SW 1271 (cell line): ENCODE results near the gene PTPRCAP.

Experiments
- DNase-seq, 2 experiments: peaks; one replicate each; lab custom pipeline; 2025; lab: John Stamatoyannopoulos, UW

PTPRCAP gene

GRCh38 chr11:67465189-67465510, 27.7 kb upstream of the PTPRCAP start:
- no peak for DNase-seq

GRCh38 chr11:67464411-67465188, 27.1 kb upstream of the PTPRCAP start:
- peak; percentile 85 to 89 for DNase-seq

GRCh38 chr11:67463680-67464410, 26.4 kb upstream of the PTPRCAP start:
- peak; percentile 64 to 81 for DNase-seq

GRCh38 chr11:67463186-67463585, 25.7 kb upstream of the PTPRCAP start:
- DNase-seq, result no peak

- DNase-seq, result no peak
Measured at GRCh38 chr11:67458266-67458665, 20.8 kb upstream of the PTPRCAP start.

- DNase-seq, result no peak
Measured at GRCh38 chr11:67457453-67457852, 20.0 kb upstream of the PTPRCAP start.

GRCh38 chr11:67456068-67456705, 18.7 kb upstream of the PTPRCAP start:
- DNase-seq, result no peak

- DNase-seq, result no peak
Measured at GRCh38 chr11:67455054-67455453, 17.6 kb upstream of the PTPRCAP start, which contains the start of gene CABP4. Gene CABP4 (plus strand): TSS chr11:67455354. CDS start chr11:67455424, 70 bp downstream.

GRCh38 chr11:67453816-67454732, 16.6 kb upstream of the PTPRCAP start:
- no peak for DNase-seq

- no peak for DNase-seq
Measured at GRCh38 chr11:67452141-67452952, 14.9 kb upstream of the PTPRCAP start, which contains the start of gene GPR152. Gene GPR152 (minus strand): TSS chr11:67452729. CDS start chr11:67452724, 5 bp downstream.

- no peak for DNase-seq
Measured at GRCh38 chr11:67451658-67451976, 14.1 kb upstream of the PTPRCAP start.

- DNase-seq, result no peak
Measured at GRCh38 chr11:67450796-67451657, 13.5 kb upstream of the PTPRCAP start.

GRCh38 chr11:67449116-67449844, 11.8 kb upstream of the PTPRCAP start:
- DNase-seq, result no peak

GRCh38 chr11:67448220-67448609, 10.7 kb upstream of the PTPRCAP start:
- DNase-seq, result no peak

- no peak for DNase-seq
Measured at GRCh38 chr11:67445515-67445914, 8.0 kb upstream of the PTPRCAP start.

- no peak for DNase-seq
Measured at GRCh38 chr11:67442504-67443404, 5.3 kb upstream of the PTPRCAP start.

- DNase-seq, result no peak
Measured at GRCh38 chr11:67441731-67442351, 4.4 kb upstream of the PTPRCAP start.

- DNase-seq, result no peak
Measured at GRCh38 chr11:67441098-67441563, 3.6 kb upstream of the PTPRCAP start.
